ENCODE measurements around the gene CAPZB.

The CAPZB gene

DNA sequence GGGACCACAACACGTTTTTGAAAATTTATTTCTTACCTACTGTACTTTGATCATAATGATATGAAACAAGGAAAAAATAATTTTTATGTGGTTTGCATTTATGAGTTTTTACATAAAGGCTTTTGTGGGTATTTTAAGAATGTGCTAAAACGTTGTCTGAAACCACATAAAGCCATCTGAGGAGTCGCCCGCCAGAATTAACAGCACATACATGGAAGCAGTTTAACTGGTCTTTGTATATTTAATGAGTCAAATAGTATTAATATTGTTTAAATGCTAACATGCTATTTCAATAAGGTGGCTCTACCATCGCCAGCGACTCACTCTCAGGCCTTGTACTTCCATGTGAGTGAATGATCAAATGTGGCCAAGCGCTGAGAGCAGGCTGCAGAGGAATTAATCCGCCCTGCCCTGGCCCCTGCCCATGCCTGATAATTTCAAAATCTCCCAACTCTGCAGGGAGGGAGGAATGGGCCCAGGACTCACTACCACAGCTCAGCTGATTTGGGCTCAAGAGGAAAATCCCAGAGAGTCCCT lies 123.7 kb downstream of the CAPZB start:
- no peak for DNase-seq

- no peak for DNase-seq
Measured at GRCh38 chr1:19360843-19361610, 124.3 kb downstream of the CAPZB start.

DNA sequence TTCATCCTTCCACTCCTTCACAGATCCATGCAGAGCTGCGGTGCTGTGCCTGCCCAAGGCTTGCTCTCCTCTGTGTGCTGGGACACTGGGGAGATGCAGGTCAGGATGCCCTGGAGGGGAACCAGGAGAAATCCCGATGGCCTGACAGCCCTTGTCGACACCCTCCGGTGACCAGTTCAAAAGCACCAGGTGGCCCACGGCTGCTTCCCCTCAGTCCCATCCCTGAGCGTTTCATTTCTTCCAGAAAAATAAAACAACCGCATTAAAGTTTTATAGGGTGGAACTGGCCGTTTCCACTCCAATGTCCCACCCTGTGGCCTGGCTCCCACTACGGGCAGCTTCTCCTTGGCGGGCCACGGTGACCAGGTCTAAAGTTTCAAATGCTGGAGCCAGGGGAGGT lies 124.9 kb downstream of the CAPZB start:
- DNase-seq, result no peak

DNA sequence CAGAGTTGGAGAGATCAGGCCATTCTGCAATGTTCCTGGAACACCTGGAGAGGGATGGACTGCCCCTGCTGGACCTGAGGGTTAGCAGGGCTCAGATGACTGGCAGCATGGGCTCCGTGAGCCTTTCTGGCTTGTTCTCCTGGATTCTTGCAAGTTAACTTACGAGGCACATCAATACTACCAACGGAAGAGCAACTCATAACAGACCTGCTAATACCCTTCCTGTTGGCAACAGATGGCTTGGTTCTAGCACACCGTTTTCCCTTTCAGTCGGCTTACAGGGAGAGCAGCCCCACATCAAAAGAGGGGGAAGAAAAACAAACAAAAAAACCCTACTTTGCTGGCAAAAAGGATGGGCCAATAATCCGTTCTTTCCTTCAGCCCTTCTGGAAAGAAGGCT lies 125.3 kb downstream of the CAPZB start:
- DNase-seq, result no peak

- no peak for DNase-seq
Measured at GRCh38 chr1:19359357-19359756, 126.0 kb downstream of the CAPZB start.

GRCh38 chr1:19358710-19359109 lies 126.6 kb downstream of the CAPZB start:
- no peak for DNase-seq

- no peak for DNase-seq
Measured at GRCh38 chr1:19357299-19357986, 127.9 kb downstream of the CAPZB start.

DNA sequence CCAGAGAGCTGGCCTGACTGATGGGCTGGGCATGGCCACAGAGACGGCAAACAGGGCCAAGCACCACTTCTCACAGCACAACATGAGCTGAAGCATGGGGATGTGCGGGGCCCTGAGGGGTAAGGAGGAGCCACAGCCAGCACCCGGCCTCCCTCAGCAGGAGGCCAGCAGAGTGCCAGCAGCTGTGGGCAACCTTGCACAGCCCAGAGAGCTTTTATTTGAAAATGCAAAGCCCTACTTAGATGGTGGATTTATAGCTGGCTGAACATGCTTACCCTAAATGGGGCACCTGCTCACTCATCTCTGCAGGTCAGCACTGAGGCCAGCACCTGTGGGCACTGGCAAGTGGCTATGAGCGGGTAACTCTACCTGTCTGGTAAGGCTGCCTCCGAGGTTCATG lies 129.1 kb downstream of the CAPZB start:
- no peak for DNase-seq

- DNase-seq, result no peak
Measured at GRCh38 chr1:19354531-19354981, 130.8 kb downstream of the CAPZB start.

DNA sequence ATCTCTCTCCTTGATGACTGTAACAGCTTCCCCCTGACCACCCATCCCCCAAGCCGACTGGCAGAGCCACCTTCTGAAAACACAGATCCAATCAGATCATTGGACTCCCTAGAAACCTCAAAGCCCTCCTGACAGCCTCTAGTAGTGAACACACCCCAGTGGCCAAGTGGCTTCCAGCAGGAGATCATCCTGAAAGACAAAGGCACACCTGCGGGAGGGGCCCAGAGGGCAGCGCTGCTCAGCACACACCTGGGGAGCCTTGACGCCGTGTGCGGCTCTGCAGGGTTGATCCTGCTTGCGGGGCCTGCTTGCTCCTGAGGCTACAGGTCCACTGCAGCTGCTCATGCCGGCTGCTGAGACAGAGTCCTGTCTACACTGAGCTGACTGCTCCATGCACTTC lies 131.7 kb downstream of the CAPZB start:
- no peak for DNase-seq

DNA sequence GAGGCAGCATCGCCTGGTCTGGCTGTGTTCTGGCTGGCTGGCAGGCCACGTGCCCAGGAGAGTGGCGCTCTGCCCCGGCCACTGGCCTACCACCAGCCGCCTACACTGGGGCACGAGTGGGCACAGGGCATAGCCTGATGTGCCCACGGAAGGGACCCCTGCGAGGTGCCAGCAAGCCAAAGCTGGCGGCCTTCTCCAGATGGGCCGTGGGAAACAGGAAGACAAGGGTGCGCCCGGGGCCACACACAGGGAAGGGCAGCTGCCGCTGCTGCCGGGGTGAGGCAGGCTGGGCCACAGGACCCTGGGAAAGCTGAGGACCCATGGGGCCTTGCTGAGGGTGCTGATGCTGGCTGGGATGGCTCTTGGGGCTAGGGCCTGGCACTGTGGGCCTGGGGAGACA lies 132.5 kb downstream of the CAPZB start:
- no peak for DNase-seq

DNA sequence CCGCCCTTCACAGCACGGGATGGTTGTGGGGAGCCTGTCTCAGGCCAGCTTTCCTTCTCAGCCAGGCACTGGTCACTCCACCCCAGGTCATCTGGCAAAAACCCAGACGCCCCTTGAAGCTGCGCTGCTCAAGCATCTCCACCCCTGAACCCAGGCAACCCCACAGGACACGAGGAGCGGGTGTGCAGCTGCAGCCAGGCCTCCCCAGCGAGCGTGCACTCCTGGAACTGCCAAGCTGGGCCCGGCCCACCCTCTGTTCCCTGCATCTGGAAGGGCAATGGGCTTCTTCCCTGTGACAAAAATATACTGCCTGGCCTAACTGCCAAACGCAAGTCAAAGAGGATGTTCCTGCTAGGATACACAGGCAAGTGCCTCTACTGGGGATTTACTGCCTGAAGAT lies 133.5 kb downstream of the CAPZB start:
- no peak for DNase-seq

GRCh38 chr1:19350566-19350965 lies 134.8 kb downstream of the CAPZB start:
- no peak for DNase-seq

DNA sequence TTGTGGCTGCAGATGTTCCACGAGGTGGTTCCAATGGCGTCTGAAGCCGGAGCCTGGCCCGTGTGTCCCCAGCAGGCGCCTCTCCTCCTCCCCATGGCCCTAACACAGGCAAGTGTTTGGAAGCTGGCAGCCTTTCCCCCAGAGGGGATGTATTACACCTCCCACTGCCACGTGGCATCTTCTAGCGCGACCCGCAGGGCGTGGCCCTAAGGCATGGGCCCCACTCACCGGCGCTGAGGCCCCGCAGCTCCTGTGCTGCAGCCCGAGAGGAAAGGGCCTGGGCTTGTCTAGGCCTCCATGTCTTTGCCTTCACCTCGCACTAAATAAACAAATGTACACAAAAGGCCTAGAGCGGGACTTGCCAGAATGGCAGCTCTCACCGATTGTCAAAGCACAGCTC lies 135.3 kb downstream of the CAPZB start:
- DNase-seq, result no peak

- DNase-seq, result no peak
Measured at GRCh38 chr1:19348441-19349198, 136.7 kb downstream of the CAPZB start.

- DNase-seq, result no peak
Measured at GRCh38 chr1:19347533-19348172, 137.7 kb downstream of the CAPZB start.

DNA sequence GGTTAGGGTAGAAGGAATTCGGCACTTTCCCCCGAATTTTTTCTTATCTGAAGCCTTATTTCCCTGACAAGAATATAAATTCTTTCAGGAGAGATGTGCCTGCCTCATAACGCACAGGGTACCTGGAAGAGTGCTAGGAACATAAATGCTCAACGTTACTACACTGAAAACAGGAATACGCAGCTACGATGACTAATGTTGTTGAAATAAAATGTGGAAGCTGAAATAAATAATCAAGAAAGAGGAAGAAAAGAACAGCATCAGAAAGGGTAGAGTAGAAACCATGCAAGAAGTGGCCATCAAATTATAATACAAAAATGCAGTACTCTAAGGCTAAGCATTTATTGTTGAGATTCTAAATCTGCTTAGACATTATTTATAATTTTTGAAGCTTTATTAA lies 139.3 kb downstream of the CAPZB start:
- no peak for DNase-seq

DNA sequence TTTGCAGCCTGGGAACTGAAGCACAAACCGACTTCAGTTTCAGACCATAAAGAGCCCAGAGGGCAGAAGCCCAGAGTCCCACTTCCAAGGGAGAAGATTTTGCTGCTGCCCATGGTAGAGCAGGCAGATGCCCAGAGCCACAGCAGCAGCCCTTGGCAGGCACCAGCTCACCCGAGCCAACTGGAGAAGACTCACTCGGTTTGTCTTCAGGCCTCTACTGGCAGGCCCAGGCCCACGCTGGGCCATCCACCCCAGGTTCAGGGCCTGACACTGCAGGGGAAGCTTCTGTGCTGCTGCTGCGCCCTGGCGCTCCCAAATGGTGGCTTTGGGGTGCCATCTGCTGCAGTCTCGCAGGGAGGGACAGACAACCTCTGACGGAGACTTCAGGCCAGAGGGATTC lies 139.9 kb downstream of the CAPZB start:
- DNase-seq, result no peak

- DNase-seq, result no peak
Measured at GRCh38 chr1:19344831-19345230, 140.5 kb downstream of the CAPZB start.

DNA sequence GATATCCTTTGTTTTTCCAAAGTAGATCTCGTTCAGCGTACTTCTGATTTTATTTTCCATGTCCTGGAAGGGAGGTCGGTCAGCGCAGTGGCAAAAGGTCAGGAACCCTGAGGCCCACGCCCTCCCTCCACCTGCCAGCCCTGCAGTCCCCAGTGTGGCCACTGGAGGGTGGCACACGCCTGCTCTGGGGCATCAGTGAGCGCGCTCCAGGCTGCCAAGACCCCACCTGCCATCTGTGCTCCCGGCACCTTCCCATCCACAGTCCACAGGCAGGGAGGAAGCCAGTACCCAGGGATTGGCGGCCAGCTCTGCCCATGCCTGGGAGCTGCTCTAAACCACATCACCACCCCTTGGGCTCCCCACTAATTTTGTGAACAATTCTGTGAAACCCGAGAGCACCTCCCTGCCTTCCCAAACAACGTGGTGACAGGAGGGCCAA lies 140.9 kb downstream of the CAPZB start:
- DNase-seq, result no peak

GRCh38 chr1:19343617-19344350 lies 141.6 kb downstream of the CAPZB start:
- no peak for DNase-seq

GRCh38 chr1:19342894-19343616 lies 142.3 kb downstream of the CAPZB start:
- DNase-seq, result no peak
